Body of pancreas (tissue), 4 donors: ENCODE measurements around the gene UBB. TPM values are rescaled to one million over a fixed set of nuclear protein-coding genes. Genes with fewer than 3 reads are reported as not detected.

Experiments
- ATAC-seq: fragments of 150-250 bp; one replicate; pipeline ENCODE4 v1.9.1; 2016
- DNase-seq, 4 donors: peaks; one replicate each; pipeline ENCODE4 v3.0.0-alpha.2; 2019
- H3K27ac ChIP-seq, 4 donors: fragments of 200-600 bp; sonication (generic); 1 replicate in 3 of 4; 2 replicates in 1 of 4; pipeline versions ENCODE4 v1.5.1 to v1.6.1; 2016 to 2019; ENCODE audit warnings: mild to moderate bottlenecking in 1 of 4, mixed read lengths in 1 of 4, moderate library complexity in 1 of 4
- H3K27me3 ChIP-seq, 2 donors: fragments of 200-600 bp; sonication (generic); one replicate each; pipeline ENCODE4 v1.6.0; 2016; ENCODE audit warnings: mild to moderate bottlenecking in 1 of 2
- H3K36me3 ChIP-seq, 2 donors: fragments of 200-600 bp; sonication (generic); replicated peaks in 1 of 2; 2 replicates each; pipeline ENCODE4 v1.5.1; 2016; ENCODE audit warnings: low read depth in 2 of 2; ENCODE audit not compliant: insufficient read depth in 1 of 2
- H3K4me1 ChIP-seq: fragments of 200-600 bp; sonication (generic); one replicate; pipeline ENCODE4 v1.6.0; 2016
- H3K4me3 ChIP-seq, 2 donors: fragments of 200-600 bp; sonication (generic); 1 replicate in 1 of 2; 2 replicates in 1 of 2; pipeline ENCODE4 v1.5.1; 2016 to 2019
- H3K9me3 ChIP-seq, 3 donors: fragments of 200-600 bp; sonication (generic); 1 replicate in 2 of 3; 2 replicates in 1 of 3; pipeline ENCODE4 v1.5.1; 2016
- POLR2A ChIP-seq, 3 donors: fragments of 450-650 bp; IDR thresholded peaks; one replicate each; pipeline ENCODE4 v1.6.1; 2016; ENCODE audit warnings: antibody characterized with exemption in 3 of 3, mild to moderate bottlenecking in 2 of 3
- WGBS, 2 donors: methylation state at CpG; one replicate each; pipeline ENCODE4 v1.1.5; 2017; 5-methylcytosine and 5-hydroxymethylcytosine counted together
- intact Hi-C: fragments of 100-400 bp; cut with DNase I; formaldehyde crosslinking; loops from one replicate; pipeline ENCODE4 v1.15.1; 2023
- total RNA-seq, 2 donors: library from RNA; depleted of rRNA; stranded (reverse); fragments of >200 nt; gene quantifications; one replicate each; pipeline ENCODE4 v1.1.0, GENCODE V29; 2016
- TF ChIP-seq, protein P1 (sequence below), 7 experiments: fragments of 450-650 bp in 4 of 7; fragments of 200-600 bp in 3 of 7; sonication (generic) in 3 of 7; IDR thresholded peaks; one replicate each; pipeline ENCODE4 v1.5.1; 2016 to 2019; ENCODE audit warnings: antibody characterized with exemption in 7 of 7

Gene UBB
- total RNA-seq, 2 donors from 2014 or later: 450 to 486 TPM

DNA sequence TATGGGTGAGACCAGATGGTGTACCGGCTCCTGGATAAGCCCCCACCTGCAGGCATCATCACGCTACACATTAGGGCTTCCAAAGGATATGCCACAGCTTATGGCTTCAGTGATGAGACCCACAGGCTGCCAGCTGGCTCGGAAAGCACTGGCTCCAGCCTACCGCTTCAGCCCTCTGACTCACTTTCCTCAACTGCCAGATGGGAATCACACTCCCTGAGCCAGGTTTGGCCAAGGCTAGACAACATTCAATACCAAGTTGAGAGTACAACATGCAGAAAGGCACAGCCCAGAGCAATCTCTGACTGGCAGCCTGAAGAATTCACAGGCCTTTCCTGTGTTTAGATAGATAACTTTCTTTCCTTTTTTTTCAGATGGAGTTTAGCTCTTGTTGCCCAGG, 37.9 kb upstream of the UBB start:
- ATAC-seq (no peak), DNase-seq (no peak)
- Histone ChIP-seq H3K27ac (no peak overlapping the region), H3K4me1 (no peaks in the 10 kb centered on the region), H3K4me3 (no peak overlapping the region), H3K9me3 (no peaks in the 10 kb centered on the region), H3K36me3 (no peaks in the 10 kb centered on the region), H3K27me3 (no peaks in the 10 kb centered on the region)
- 96 to 100% methylated on average over 1 to 4 of the region's 4 CpGs for WGBS, 2 donors
- TF ChIP-seq POLR2A (IDR thresholded peaks at IDR 0.05): no peak
- TF ChIP-seq, protein P1, sequence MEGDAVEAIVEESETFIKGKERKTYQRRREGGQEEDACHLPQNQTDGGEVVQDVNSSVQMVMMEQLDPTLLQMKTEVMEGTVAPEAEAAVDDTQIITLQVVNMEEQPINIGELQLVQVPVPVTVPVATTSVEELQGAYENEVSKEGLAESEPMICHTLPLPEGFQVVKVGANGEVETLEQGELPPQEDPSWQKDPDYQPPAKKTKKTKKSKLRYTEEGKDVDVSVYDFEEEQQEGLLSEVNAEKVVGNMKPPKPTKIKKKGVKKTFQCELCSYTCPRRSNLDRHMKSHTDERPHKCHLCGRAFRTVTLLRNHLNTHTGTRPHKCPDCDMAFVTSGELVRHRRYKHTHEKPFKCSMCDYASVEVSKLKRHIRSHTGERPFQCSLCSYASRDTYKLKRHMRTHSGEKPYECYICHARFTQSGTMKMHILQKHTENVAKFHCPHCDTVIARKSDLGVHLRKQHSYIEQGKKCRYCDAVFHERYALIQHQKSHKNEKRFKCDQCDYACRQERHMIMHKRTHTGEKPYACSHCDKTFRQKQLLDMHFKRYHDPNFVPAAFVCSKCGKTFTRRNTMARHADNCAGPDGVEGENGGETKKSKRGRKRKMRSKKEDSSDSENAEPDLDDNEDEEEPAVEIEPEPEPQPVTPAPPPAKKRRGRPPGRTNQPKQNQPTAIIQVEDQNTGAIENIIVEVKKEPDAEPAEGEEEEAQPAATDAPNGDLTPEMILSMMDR (IDR thresholded peaks at IDR 0.05): no peak
- intact Hi-C loops: no loop called here

DNA sequence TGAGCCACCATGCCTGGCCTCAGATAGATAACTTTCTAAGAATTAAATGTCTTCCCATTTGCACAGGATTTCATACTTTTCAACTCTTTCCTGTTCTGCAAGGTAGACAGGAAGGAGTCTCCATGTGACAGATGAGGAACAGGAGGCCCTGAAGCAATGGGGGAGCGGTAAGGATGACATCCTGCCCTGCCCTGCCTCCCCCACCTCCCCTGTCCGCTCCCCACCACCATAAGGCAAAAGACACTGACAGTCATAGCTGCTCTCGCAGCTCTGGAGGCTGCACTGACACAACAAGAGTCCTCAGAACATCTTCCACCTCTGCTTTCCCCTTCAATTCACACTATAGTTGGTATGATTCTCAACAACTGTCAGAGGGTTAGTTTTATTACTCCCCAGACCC, 37.3 kb upstream of the UBB start:
- no peaks in the 10 kb centered on the region for H3K27me3 ChIP-seq
- 85 to 88% methylated on average over 3 of the region's 3 CpGs for WGBS, 2 donors
- no peak overlapping the region for H3K27ac ChIP-seq
- intact Hi-C loops: no loop called here
- no peaks in the 10 kb centered on the region for H3K9me3 ChIP-seq
- peaks cover 0 to 3% of the 10 kb centered on the region in 2 donors for H3K36me3 ChIP-seq
- ATAC-seq: no peak
- no peak for TF ChIP-seq POLR2A (IDR thresholded peaks at IDR 0.05)
- TF ChIP-seq, protein P1 (IDR thresholded peaks at IDR 0.05): no peak
- no peaks in the 10 kb centered on the region for H3K4me1 ChIP-seq
- DNase-seq: no peak
- H3K4me3 ChIP-seq: no peak overlapping the region

DNA sequence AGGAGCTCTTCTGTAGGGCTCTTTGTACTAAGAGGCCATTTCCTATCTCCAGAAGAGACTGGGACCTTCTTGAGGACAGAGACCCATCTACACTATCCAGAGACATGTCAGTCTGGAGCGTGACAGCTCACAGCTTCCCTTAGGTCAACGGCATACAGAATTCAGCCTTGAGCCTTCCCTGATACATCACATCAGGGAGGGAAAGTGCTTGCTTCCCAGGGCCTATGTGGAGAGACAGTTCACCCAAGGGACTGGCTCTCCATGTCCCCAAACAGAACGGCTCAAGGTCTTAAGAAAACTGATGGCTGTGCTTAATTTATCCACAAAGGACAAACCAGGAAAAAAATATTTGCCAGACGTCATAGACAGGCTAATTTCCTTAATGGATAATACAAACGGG, 35.3 kb upstream of the UBB start:
- ATAC-seq: no peak
- intact Hi-C loops: no loop called here
- Histone ChIP-seq H3K27me3 (no peaks in the 10 kb centered on the region), H3K36me3 (peaks cover 0 to 3% of the 10 kb centered on the region in 2 donors), H3K4me3 (no peak overlapping the region), H3K9me3 (no peaks in the 10 kb centered on the region), H3K4me1 (no peaks in the 10 kb centered on the region), H3K27ac (no peak overlapping the region)
- WGBS, 2 donors: 77 to 79% methylated on average over 5 of the region's 5 CpGs
- DNase-seq: no peak
- TF ChIP-seq, protein P1 (IDR thresholded peaks at IDR 0.05): no peak
- TF ChIP-seq POLR2A (IDR thresholded peaks at IDR 0.05): no peak

DNA sequence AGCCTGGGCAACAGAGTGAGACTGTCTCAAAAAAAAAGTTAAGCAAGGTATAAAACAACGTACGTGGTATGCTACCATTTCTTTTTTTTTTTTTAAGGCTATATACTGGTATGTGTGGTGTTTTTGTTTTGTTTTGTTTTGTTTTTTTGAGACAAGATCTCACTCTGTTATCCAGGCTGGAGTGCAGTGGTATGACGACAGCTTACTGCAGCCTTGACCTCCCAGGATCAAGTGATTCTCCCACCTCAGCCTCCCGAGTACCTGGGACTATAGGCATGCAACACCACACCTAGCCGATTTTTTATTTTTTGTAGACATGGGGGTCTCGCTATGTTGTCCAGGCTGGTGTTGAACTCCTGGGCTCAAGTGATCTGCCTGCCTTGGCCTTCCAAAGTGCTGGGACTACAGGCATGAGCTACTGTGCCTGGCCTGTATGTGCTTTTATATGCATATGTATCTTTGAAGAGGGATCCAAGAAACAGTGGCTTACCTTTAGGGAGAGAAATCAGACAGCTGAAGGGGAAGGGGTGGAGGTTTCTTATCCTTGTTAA, 34.1 kb upstream of the UBB start:
- intact Hi-C loops: no loop called here
- TF ChIP-seq, protein P1 (IDR thresholded peaks at IDR 0.05): no peak
- TF ChIP-seq POLR2A (IDR thresholded peaks at IDR 0.05): no peak
- WGBS, 2 donors: 89 to 98% methylated on average over 6 of the region's 6 CpGs
- Histone ChIP-seq H3K27me3 (no peaks in the 10 kb centered on the region), H3K36me3 (peaks cover 0 to 3% of the 10 kb centered on the region in 2 donors), H3K4me3 (no peak overlapping the region), H3K9me3 (no peaks in the 10 kb centered on the region), H3K27ac (no peak overlapping the region), H3K4me1 (peaks cover 2% of the 10 kb centered on the region)
- ATAC-seq (no peak), DNase-seq (no peak)

DNA sequence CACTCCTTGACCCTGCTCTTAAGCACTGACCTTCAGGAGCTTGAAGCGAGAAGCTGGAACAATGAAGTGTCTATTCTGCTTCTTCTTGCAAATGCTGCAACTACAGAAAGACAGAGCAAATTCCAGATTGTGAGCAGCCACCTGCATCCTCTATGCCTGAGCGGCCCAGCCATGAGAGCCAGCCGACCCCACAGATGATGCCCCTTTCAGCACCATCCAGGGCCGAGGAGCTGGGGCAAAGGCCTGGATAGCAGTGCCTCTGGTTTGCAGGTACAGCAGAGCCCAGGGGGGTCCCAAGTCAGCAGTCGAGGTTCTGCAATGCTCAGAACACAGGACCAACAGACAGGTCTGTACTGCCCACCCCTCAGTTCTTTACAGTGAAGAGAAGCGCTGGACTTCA, 32.3 kb upstream of the UBB start:
- H3K36me3 ChIP-seq: peaks cover 0 to 3% of the 10 kb centered on the region in 2 donors
- no peak overlapping the region for H3K27ac ChIP-seq
- no peak for TF ChIP-seq POLR2A (IDR thresholded peaks at IDR 0.05)
- TF ChIP-seq, protein P1 (IDR thresholded peaks at IDR 0.05): no peak
- intact Hi-C loops: no loop called here
- 81 to 100% methylated on average over 2 to 5 of the region's 6 CpGs for WGBS, 2 donors
- no peak for DNase-seq
- H3K4me1 ChIP-seq: peaks cover 13% of the 10 kb centered on the region
- H3K4me3 ChIP-seq: no peak overlapping the region
- ATAC-seq: no peak
- no peaks in the 10 kb centered on the region for H3K9me3 ChIP-seq
- no peaks in the 10 kb centered on the region for H3K27me3 ChIP-seq
